Measurements from ENCODE around the gene IL27RA. TPM values are rescaled to one million over a fixed set of nuclear protein-coding genes. Genes with fewer than 3 reads are reported as not detected.
A peak's percentile ranks its signal among the peaks of the same experiment; 100 is the strongest.

Gene IL27RA
- total RNA-seq, 2 donors from 2014 or later, result 10.3 to 10.8 TPM

DNA sequence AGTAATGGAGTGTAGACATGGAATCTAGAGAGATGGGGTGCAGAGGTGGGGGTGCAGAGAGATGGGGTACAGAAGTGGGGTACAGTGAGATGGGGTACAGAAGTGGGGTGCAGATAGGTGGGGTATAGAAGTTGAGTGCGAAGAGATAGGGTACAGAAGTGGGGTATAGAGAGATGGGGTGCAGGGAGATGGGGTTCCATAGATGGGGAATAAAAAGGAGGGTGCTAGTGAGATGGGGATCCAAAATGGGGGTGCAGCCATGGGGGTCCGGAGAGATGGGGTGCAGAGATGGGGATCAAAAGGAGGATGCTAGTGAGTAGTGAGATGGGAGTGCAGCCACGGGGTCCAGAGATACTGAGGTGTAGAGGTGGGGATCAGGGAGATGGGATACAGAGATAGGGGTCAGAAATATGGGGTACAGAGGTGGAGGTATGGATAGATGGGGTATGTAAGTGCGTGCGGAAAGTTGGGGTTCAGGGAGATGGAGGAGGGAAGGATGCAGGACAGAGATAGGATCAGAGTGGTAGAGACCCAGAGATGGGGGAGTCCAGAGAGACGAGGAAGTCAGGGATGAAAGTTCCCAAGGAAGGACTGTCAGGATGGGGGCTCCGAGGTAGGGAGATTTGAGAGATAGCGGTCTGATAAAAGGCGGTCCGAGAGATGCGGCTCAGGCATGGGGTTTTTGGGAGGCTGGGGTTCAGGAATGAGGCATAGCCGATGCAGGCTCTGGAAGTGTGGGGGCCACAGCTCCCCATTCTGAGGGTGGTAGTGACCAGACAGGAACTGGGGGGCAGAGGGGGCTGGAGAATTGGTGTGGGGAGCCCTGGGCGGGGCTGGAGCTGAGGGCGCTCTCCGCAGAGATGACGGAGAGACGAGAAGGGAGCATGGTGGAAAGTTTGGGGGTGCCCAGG, 26.9 kb downstream of the IL27RA start:
- H3K9me3 Mint-ChIP-seq, result no peaks in the 10 kb centered on the region
- no peaks in the 10 kb centered on the region for H3K4me1 Mint-ChIP-seq
- peaks cover 56% of the 10 kb centered on the region for H3K27me3 Mint-ChIP-seq (ENCODE audit: insufficient read depth)
- Histone ChIP-seq H3K9me3 (ENCODE audit: control insufficient read depth, low read length) (no peaks in the 10 kb centered on the region), H3K27ac (ENCODE audit: low read depth, low read length) (no peak overlapping the region), H3K27me3 (ENCODE audit: control insufficient read depth, insufficient read depth, low read length, poor library complexity, severe bottlenecking) (peaks cover 35% of the 10 kb centered on the region), H3K4me3 (ENCODE audit: low read length) (peak overlapping the region; percentile 60), H3K36me3 (ENCODE audit: control insufficient read depth, insufficient read depth, low read length) (no peaks in the 10 kb centered on the region), H3K4me1 (ENCODE audit: control insufficient read depth, insufficient read depth, low read length) (no peaks in the 10 kb centered on the region), H3K9ac (ENCODE audit: extremely low read depth, low read length, poor library complexity, severe bottlenecking) (no peak overlapping the region)
- no peaks in the 10 kb centered on the region for H3K36me3 Mint-ChIP-seq (ENCODE audit: low read depth)
- WGBS, 2 experiments (ENCODE audit: insufficient coverage in 1 of 2, insufficient read length in 1 of 2), result 53 to 56% methylated on average over 11 to 17 of the region's 17 CpGs
- DNase-seq, result no peak
- TF ChIP-seq, protein P1, sequence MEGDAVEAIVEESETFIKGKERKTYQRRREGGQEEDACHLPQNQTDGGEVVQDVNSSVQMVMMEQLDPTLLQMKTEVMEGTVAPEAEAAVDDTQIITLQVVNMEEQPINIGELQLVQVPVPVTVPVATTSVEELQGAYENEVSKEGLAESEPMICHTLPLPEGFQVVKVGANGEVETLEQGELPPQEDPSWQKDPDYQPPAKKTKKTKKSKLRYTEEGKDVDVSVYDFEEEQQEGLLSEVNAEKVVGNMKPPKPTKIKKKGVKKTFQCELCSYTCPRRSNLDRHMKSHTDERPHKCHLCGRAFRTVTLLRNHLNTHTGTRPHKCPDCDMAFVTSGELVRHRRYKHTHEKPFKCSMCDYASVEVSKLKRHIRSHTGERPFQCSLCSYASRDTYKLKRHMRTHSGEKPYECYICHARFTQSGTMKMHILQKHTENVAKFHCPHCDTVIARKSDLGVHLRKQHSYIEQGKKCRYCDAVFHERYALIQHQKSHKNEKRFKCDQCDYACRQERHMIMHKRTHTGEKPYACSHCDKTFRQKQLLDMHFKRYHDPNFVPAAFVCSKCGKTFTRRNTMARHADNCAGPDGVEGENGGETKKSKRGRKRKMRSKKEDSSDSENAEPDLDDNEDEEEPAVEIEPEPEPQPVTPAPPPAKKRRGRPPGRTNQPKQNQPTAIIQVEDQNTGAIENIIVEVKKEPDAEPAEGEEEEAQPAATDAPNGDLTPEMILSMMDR (conservative IDR thresholded peaks at IDR 0.05), result no peak
- no peak overlapping the region for H3K27ac Mint-ChIP-seq
- peak overlapping the region; percentile 54 for H3K4me3 Mint-ChIP-seq

DNA sequence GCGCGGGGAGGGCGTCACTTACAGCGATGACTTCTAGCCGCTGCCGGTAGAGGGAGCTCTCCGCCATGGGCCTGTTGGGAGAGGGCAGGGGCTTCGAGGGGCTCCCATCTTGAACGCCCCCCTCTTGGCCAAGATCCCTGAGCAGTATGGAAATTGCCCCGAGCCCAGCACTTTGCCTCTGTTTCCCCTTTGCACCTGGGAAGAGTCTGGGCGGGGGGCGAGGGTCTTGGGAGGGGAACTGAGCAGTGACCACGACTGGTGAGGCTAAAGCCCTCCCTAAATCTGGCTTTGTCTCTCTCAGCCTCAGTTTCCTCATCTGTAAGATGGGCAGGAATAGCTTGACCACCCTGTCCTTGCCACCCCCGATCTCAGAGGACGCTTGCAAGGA, 27.5 kb downstream of the IL27RA start:
- no peaks in the 10 kb centered on the region for H3K9me3 ChIP-seq (ENCODE audit: control insufficient read depth, low read length)
- no peaks in the 10 kb centered on the region for H3K4me1 Mint-ChIP-seq
- peaks cover 53% of the 10 kb centered on the region for H3K27me3 Mint-ChIP-seq (ENCODE audit: insufficient read depth)
- no peak overlapping the region for H3K27ac ChIP-seq (ENCODE audit: low read depth, low read length)
- TF ChIP-seq, protein P1 (conservative IDR thresholded peaks at IDR 0.05), result peak; percentile 87
- H3K9me3 Mint-ChIP-seq, result no peaks in the 10 kb centered on the region
- peak; percentile 81 for DNase-seq
- no peak overlapping the region for H3K27ac Mint-ChIP-seq
- no peak overlapping the region for H3K4me3 Mint-ChIP-seq
- H3K4me3 ChIP-seq (ENCODE audit: low read length), result no peak overlapping the region
- H3K4me1 ChIP-seq (ENCODE audit: control insufficient read depth, insufficient read depth, low read length), result no peaks in the 10 kb centered on the region
- H3K36me3 ChIP-seq (ENCODE audit: control insufficient read depth, insufficient read depth, low read length), result no peaks in the 10 kb centered on the region
- H3K9ac ChIP-seq (ENCODE audit: extremely low read depth, low read length, poor library complexity, severe bottlenecking), result no peak overlapping the region
- H3K27me3 ChIP-seq (ENCODE audit: control insufficient read depth, insufficient read depth, low read length, poor library complexity, severe bottlenecking), result peaks cover 35% of the 10 kb centered on the region
- H3K36me3 Mint-ChIP-seq (ENCODE audit: low read depth), result no peaks in the 10 kb centered on the region
- 27 to 43% methylated on average over 13 to 15 of the region's 15 CpGs for WGBS, 2 experiments (ENCODE audit: insufficient coverage in 1 of 2, insufficient read length in 1 of 2)

DNA sequence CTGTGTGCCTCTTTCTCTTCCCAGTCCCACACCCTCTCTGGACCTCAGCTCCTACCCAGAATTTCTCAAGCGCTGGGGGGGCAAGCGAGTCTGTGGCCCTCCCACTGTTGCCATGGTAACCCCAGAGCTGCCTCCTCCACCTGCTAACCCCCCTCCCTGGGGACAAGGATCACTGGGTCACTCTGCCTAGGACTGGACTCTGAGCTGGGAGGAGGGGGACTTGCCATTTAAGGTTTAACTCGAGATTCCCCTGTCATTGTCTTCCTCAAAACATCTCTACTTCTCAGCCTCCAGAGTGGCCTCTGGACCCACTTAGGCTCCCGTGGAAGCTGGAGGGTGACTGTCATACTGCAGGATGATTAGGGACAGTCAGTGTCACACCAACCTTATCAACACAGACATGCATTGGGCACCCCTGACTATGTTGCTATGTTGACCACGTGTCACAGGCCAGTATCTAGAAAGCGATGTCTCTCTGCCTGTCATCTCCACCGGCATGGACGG, 28.1 kb downstream of the IL27RA start:
- H3K4me3 Mint-ChIP-seq, result no peak overlapping the region
- Histone ChIP-seq H3K27ac (ENCODE audit: low read depth, low read length) (no peak overlapping the region), H3K27me3 (ENCODE audit: control insufficient read depth, insufficient read depth, low read length, poor library complexity, severe bottlenecking) (peaks cover 35% of the 10 kb centered on the region), H3K4me3 (ENCODE audit: low read length) (no peak overlapping the region), H3K4me1 (ENCODE audit: control insufficient read depth, insufficient read depth, low read length) (no peaks in the 10 kb centered on the region), H3K9ac (ENCODE audit: extremely low read depth, low read length, poor library complexity, severe bottlenecking) (no peak overlapping the region), H3K9me3 (ENCODE audit: control insufficient read depth, low read length) (no peaks in the 10 kb centered on the region), H3K36me3 (ENCODE audit: control insufficient read depth, insufficient read depth, low read length) (no peaks in the 10 kb centered on the region)
- DNase-seq, result no peak
- H3K27me3 Mint-ChIP-seq (ENCODE audit: insufficient read depth), result peaks cover 47% of the 10 kb centered on the region
- H3K9me3 Mint-ChIP-seq, result no peaks in the 10 kb centered on the region
- no peak overlapping the region for H3K27ac Mint-ChIP-seq
- TF ChIP-seq, protein P1 (conservative IDR thresholded peaks at IDR 0.05), result no peak
- H3K4me1 Mint-ChIP-seq, result no peaks in the 10 kb centered on the region
- H3K36me3 Mint-ChIP-seq (ENCODE audit: low read depth), result no peaks in the 10 kb centered on the region
- 53 to 65% methylated on average over 6 to 8 of the region's 8 CpGs for WGBS, 2 experiments (ENCODE audit: insufficient coverage in 1 of 2, insufficient read length in 1 of 2)
